Chondrocyte (in vitro differentiated cells): ENCODE results near the gene PLEKHJ1. TPM values are rescaled to one million over a fixed set of nuclear protein-coding genes. Genes with fewer than 3 reads are reported as not detected.

Experiments
- DNase-seq: peaks from one replicate; pipeline ENCODE4 v3.0.0; 2021; ENCODE audit warnings: mixed read lengths, low spot score
- H3K27ac Mint-ChIP-seq: one replicate; pipeline ENCODE4 v1.8.0; 2021; ENCODE audit warnings: mild to moderate bottlenecking, moderate library complexity, mixed read lengths; ENCODE audit not compliant: unreplicated experiment
- H3K27me3 Mint-ChIP-seq: 2 replicates; pipeline ENCODE4 v1.8.0; 2021; ENCODE audit warnings: low read depth, mixed read lengths
- H3K36me3 Mint-ChIP-seq: 2 replicates; pipeline ENCODE4 v1.8.0; 2021; ENCODE audit warnings: low read depth, mixed read lengths
- H3K4me1 Mint-ChIP-seq: 2 replicates; pipeline ENCODE4 v1.8.0; 2021; ENCODE audit warnings: low read depth, mild to moderate bottlenecking, mixed read lengths
- H3K4me3 Mint-ChIP-seq: one replicate; pipeline ENCODE4 v1.8.0; 2021; ENCODE audit warnings: mild to moderate bottlenecking, moderate library complexity, mixed read lengths; ENCODE audit not compliant: unreplicated experiment
- H3K9me3 Mint-ChIP-seq: 2 replicates; pipeline ENCODE4 v1.8.0; 2021; ENCODE audit warnings: low read depth, mixed read lengths
- CTCF ChIP-seq: fragments of 200-600 bp; sonication (generic); IDR thresholded peaks from 2 replicates; pipeline ENCODE4 v1.5.0; 2021; ENCODE audit warnings: antibody characterized with exemption, mild to moderate bottlenecking, moderate library complexity
- total RNA-seq: library from RNA; stranded (reverse); gene quantifications from 3 replicates; pipeline ENCODE4 v1.2.1, GENCODE V29; 2021

PLEKHJ1 gene
- total RNA-seq, 1 donor from 2014 or later, result 42.4 TPM

- H3K27ac Mint-ChIP-seq, result no peak overlapping the region
Observed at GRCh38 chr19:2255112-2255845, 19.1 kb upstream of the PLEKHJ1 start.

GRCh38 chr19:2254064-2254872 is 18.1 kb upstream of the PLEKHJ1 start:
- Mint-ChIP-seq H3K36me3 (no peaks in the 10 kb centered on the region), H3K27ac (no peak overlapping the region), H3K4me1 (peaks cover 3% of the 10 kb centered on the region), H3K9me3 (no peaks in the 10 kb centered on the region), H3K4me3 (no peak overlapping the region), H3K27me3 (no peaks in the 10 kb centered on the region)
- peak; percentile 74 for TF ChIP-seq CTCF
- no peak for DNase-seq

More at GRCh38 chr19:2255112-2255845, 19.1 kb upstream of the PLEKHJ1 start:
- no peaks in the 10 kb centered on the region for H3K36me3 Mint-ChIP-seq
- H3K9me3 Mint-ChIP-seq, result no peaks in the 10 kb centered on the region
- H3K27me3 Mint-ChIP-seq, result no peaks in the 10 kb centered on the region
- H3K4me3 Mint-ChIP-seq, result no peak overlapping the region
- no peak for TF ChIP-seq CTCF
- H3K4me1 Mint-ChIP-seq, result peaks cover 6% of the 10 kb centered on the region
- no peak for DNase-seq

- TF ChIP-seq CTCF, result peak; percentile 39
- Mint-ChIP-seq H3K36me3 (no peaks in the 10 kb centered on the region), H3K4me3 (no peak overlapping the region)
Observed at GRCh38 chr19:2253106-2254063, 17.3 kb upstream of the PLEKHJ1 start.

GRCh38 chr19:2252797-2253105 is 16.6 kb upstream of the PLEKHJ1 start:
- H3K27me3 Mint-ChIP-seq, result no peaks in the 10 kb centered on the region
- DNase-seq, result no peak
- H3K27ac Mint-ChIP-seq, result no peak overlapping the region
- no peak for TF ChIP-seq CTCF
- H3K4me1 Mint-ChIP-seq, result peaks cover 3% of the 10 kb centered on the region
- H3K9me3 Mint-ChIP-seq, result no peaks in the 10 kb centered on the region
- no peak overlapping the region for H3K4me3 Mint-ChIP-seq
- no peaks in the 10 kb centered on the region for H3K36me3 Mint-ChIP-seq

More at GRCh38 chr19:2253106-2254063, 17.3 kb upstream of the PLEKHJ1 start:
- Mint-ChIP-seq H3K4me1 (peaks cover 3% of the 10 kb centered on the region), H3K9me3 (no peaks in the 10 kb centered on the region), H3K27ac (no peak overlapping the region), H3K27me3 (no peaks in the 10 kb centered on the region)
- DNase-seq, result no peak
